HG03558 (cell line): ENCODE data around the gene FCGR2B.

Source experiments
- ATAC-seq: cut with Tn5 transposase; IDR thresholded peaks from one replicate; pipeline ENCODE4 v1.9.1; 2021; ENCODE audit warnings: moderate number of reproducible peaks; ENCODE audit not compliant: unreplicated experiment; ENCODE audit errors: extremely low read depth

FCGR2B gene

DNA sequence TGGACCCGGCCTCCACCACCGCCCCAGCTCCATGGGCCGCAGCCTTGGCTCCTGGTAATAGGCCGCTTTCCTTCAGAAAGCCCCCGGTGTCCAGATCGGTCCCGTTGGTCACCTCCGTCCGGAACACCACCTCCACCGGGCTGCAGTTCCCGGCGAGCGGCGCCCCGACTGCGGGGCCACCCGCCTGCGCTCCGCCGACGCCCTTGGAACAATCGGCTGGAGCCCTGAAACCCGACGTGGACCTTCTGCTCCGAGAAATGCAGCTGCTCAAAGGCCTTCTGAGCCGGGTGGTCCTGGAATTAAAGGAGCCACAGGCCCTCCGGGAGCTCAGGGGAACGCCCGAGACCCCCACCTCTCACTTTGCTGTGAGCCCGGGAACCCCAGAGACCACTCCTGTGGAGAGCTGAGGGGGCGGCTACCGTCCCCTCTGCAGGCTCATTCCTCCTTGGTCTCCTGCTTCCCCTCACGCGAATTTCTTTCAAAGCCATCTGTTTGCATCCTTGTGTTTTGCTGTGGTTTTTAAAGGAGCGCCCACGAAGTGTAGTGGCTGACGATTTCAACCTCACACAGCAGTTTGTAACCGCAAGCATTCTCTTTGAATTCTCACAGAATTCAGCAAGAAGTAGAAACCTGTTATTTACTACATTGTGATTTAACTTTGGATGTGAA, 64.4 kb downstream of the FCGR2B start:
- ATAC-seq, result no peak
